ENCODE measurements around the gene RCAN2.

GRCh38 chr6:46390153-46390876 lies 100.9 kb downstream of the RCAN2 start:
- no peak for TF ChIP-seq POLR2AphosphoS5 (IDR thresholded peaks at IDR 0.05)
- no peak for TF ChIP-seq CTCF (IDR thresholded peaks at IDR 0.05)
- no peak for TF ChIP-seq EP300 (IDR thresholded peaks at IDR 0.05)

All from upper lobe of left lung (tissue), 4 donors.